ENCODE data around the gene IMPA2.

DNA sequence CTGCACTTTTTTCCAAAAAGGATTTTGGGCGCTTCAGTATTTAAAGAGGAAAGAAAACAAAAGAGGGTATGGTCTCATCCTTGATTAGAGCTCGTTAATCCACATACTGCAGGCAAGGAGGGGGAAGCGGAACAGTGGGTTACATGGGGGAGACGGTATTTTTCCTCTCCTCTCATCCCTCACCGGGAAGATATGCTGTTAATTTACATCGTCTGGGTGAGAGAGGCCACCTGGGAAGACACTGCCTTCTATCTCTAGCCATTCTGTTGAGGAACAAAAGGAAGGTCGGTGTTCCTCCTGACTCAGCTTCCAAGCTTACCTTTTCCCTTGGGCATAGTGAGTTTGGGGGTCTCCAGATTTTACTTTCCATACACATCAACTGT is 52.3 kb downstream of the IMPA2 start:
- TF ChIP-seq, protein P1, sequence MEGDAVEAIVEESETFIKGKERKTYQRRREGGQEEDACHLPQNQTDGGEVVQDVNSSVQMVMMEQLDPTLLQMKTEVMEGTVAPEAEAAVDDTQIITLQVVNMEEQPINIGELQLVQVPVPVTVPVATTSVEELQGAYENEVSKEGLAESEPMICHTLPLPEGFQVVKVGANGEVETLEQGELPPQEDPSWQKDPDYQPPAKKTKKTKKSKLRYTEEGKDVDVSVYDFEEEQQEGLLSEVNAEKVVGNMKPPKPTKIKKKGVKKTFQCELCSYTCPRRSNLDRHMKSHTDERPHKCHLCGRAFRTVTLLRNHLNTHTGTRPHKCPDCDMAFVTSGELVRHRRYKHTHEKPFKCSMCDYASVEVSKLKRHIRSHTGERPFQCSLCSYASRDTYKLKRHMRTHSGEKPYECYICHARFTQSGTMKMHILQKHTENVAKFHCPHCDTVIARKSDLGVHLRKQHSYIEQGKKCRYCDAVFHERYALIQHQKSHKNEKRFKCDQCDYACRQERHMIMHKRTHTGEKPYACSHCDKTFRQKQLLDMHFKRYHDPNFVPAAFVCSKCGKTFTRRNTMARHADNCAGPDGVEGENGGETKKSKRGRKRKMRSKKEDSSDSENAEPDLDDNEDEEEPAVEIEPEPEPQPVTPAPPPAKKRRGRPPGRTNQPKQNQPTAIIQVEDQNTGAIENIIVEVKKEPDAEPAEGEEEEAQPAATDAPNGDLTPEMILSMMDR (conservative IDR thresholded peaks at IDR 0.05), result no peak
- TF ChIP-seq ZFX (IDR thresholded peaks at IDR 0.05), result no peak

All from C4-2B (cell line).